Hematopoietic multipotent progenitor cell (in vitro differentiated cells): ENCODE results near the gene NDUFS8. TPM values are rescaled to one million over a fixed set of nuclear protein-coding genes. Genes with fewer than 3 reads are reported as not detected.
"Not testable (repeated sequence)": the region's sequence is repeated elsewhere in the genome, so short reads cannot be mapped to it uniquely, and the experiment has no call there.

Experiments
- DNase-seq, 3 donors: peaks; one replicate each; pipeline ENCODE4 v3.0.0-alpha.2; 2011 to 2015; ENCODE audit warnings: low read depth in 2 of 3, low spot score in 2 of 3
- total RNA-seq: library from RNA; depleted of rRNA; stranded (reverse); fragments of >200 nt; gene quantifications from one replicate; pipeline ENCODE4 v1.2.3, GENCODE V29; 2012

The NDUFS8 gene
- total RNA-seq, result 109 TPM

GRCh38 chr11:68030318-68031143 is at the start of gene NDUFS8:
Gene NDUFS8 (plus strand): TSS chr11:68030681. CDS start chr11:68032152, 1,471 bp downstream.
- peak; percentile 87 to 100 (median 98) for DNase-seq

GRCh38 chr11:67981226-67981625 is 49.3 kb upstream of the NDUFS8 start:
- not testable (repeated sequence) for DNase-seq

GRCh38 chr11:67982255-67982857 is 48.1 kb upstream of the NDUFS8 start:
- DNase-seq, result not testable (repeated sequence)

- DNase-seq, result no peak
These were observed 46.5 kb upstream of the NDUFS8 start for GRCh38 chr11:67983951-67984350.

GRCh38 chr11:67985302-67985701 is 45.2 kb upstream of the NDUFS8 start:
- DNase-seq, result not testable (repeated sequence)

GRCh38 chr11:67990546-67991346 is 39.7 kb upstream of the NDUFS8 start:
- not testable (repeated sequence) for DNase-seq

GRCh38 chr11:67991347-67992121 is 38.9 kb upstream of the NDUFS8 start:
- not testable (repeated sequence) for DNase-seq

- peak in 2 of 3 donors; percentile 62 to 88 for DNase-seq
These were observed 36.7 kb upstream of the NDUFS8 start for GRCh38 chr11:67993821-67994220.

GRCh38 chr11:67994387-67994786 is 36.1 kb upstream of the NDUFS8 start:
- DNase-seq, result not testable (repeated sequence)

- not testable (repeated sequence) for DNase-seq
These were observed 35.4 kb upstream of the NDUFS8 start for GRCh38 chr11:67995129-67995528.

- not testable (repeated sequence) for DNase-seq
These were observed 34.9 kb upstream of the NDUFS8 start for GRCh38 chr11:67995579-67995978.

- DNase-seq, result no peak
These were observed 34.4 kb upstream of the NDUFS8 start for GRCh38 chr11:67996051-67996450.

GRCh38 chr11:67996622-67997474 is 33.6 kb upstream of the NDUFS8 start:
- DNase-seq, result peak in 1 of 3 donors; percentile 18

- DNase-seq, result no peak
These were observed 33.0 kb upstream of the NDUFS8 start for GRCh38 chr11:67997475-67997921.

- peak in 1 of 3 donors; percentile 62 for DNase-seq
These were observed 32.1 kb upstream of the NDUFS8 start for GRCh38 chr11:67998150-67999045.

GRCh38 chr11:67999201-67999629 is 31.3 kb upstream of the NDUFS8 start:
- DNase-seq, result no peak

GRCh38 chr11:67999704-68000103 is 30.8 kb upstream of the NDUFS8 start:
- DNase-seq, result no peak

GRCh38 chr11:68002575-68002937 is 27.9 kb upstream of the NDUFS8 start:
- no peak for DNase-seq
